CD4-positive, alpha-beta T cell treated with Interleukin-12 subunit alpha and Interleukin-12 subunit beta, for 1 hour (primary cell): ENCODE data around the gene PFKFB3.
"Not testable (repeated sequence)": the region's sequence is repeated elsewhere in the genome, so short reads cannot be mapped to it uniquely, and the experiment has no call there.

Experiments used
- DNase-seq: peaks from one replicate; pipeline ENCODE4 v3.0.0-alpha.2; 2020

Gene PFKFB3

DNA sequence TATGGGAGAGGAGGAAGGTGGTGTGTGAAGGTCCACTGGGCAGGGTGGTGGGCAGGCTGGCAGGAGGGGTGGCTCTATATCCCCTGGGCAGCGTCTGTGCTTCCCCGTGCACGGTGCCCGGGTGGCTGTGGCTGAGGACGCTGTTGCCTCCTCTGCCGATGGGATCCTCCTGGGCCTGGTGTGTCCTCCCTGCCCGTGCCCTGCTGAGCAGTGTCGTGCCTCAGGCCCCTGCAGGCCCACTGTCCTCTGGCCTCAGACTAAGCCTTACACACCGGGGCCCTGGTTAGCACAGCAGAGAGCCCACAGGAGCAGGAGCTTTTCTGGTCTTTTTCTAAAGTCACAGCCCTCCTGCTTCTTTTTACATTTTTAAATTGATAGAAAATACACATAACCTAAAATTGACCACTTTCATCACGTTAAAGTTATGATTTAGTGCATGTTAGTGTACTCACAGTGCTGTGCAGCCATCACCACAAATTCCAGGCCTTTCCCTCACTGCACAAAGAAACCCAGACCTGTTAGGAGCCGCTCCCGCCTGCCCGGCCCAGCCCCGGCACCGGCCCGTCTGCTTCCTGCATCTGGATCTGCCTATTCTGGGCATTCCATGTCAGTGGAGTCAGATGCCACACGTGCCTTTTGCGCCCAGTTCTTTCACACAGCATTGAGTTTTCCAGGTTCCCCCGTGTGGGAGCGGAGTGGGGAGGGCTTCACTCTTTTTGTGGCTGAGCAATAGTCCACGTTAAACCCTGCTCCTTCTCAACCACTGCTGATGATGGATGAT is 19.4 kb downstream of the PFKFB3 start:
- no peak for DNase-seq

GRCh38 chr10:6222755-6223154 is 20.0 kb downstream of the PFKFB3 start:
- no peak for DNase-seq

DNA sequence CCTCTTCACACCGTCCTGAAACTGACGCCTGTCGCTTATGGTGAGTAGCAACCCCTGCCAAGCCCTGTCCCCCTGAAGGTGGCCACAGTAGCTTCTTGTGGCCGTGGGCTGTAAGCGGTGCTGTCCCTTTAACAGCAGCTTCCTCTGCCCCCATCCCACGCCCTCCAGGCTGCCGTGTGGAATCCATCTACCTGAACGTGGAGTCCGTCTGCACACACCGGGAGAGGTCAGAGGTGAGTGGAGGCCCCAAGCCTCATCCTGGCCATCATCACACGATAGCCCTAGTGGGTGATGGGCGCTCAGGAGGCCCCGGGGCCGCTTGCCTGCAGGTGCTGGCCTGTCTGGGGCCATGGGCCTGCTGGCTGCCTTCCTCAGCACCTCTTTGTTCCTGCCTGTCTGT is 21.2 kb downstream of the PFKFB3 start:
- no peak for DNase-seq

DNA sequence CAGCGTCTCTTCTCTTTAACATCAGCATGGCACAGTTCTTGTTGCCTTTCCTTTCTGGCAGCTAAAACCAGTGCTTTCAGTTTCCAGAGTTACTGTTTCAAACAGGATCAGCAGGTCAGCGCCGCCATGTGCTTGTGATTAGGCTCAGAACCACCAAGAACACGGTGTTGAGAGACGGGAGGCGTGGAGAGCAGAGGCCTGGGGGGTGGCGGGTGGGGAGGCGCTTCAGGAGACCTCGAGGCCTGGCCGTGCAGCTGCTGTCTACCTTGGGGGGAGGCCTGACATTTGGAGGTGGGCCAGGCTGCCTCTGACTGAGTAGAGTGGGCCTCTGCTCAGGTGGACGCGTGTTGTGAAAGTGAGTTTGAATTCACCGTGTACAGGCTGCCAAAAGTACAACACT is 22.0 kb downstream of the PFKFB3 start:
- no peak for DNase-seq

- DNase-seq: no peak
These were observed 22.6 kb downstream of the PFKFB3 start for GRCh38 chr10:6225263-6225814.

DNA sequence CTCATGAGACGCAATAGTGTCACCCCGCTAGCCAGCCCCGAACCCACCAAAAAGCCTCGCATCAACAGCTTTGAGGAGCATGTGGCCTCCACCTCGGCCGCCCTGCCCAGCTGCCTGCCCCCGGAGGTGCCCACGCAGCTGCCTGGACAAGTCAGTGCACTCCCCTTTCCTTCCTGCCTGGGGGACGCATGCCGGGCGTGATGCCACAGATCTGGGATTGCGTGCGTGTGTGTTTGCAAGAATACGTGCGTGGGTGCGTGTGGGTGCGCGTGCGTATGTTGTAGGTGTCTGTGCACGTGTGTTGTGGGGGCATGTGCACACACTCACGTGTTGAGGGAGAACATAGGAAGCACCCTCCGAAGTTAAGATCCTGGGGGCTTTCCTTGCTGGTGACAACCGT is 23.5 kb downstream of the PFKFB3 start:
- DNase-seq: no peak

DNA sequence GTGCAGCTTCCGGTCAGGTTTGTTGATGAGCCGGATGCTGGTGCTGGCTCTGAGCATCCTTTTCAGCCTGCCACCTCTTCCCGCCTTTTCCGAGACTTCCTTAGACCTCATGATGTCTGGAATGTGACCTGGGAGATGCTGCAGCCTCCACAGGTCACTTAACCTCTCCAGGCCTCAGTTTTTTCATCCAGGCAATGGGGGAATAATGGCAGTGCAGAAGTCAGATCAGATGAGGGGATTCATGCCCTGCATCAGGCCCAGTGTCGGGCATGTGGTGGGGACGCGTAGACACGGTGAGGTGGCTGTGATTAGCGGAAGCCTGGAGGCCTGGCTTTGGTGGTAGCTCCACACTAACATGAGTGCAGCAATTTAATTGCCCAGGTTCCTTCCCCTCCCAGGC is 24.6 kb downstream of the PFKFB3 start:
- DNase-seq: no peak

DNA sequence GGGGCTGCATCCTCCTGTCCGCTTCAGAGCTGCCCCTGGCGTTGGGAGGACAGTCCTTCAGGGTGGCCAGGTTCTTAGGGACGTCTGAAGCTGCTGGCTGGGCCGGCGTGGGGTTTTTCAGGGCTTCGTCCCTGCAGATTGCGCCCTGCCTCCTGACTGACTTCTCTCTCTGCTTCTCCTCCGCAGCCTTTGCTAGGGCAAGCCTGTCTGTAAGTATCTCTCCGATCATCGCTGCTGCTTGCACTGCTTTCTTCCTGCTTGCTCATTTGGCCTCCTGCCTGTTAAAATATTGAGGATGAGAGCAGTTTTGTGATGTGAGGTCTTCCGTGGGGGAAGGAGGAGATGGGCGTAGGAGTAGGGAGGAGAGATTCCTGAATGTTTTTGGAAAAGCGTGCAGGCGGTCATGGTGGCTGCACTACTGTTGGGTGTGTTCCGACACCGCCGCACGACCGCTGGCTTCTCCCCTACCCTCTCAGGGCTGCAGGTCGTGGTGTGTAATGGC is 25.3 kb downstream of the PFKFB3 start:
- DNase-seq: no peak

GRCh38 chr10:6228647-6229046 is 25.9 kb downstream of the PFKFB3 start:
- no peak for DNase-seq

- no peak for DNase-seq
These were observed 26.6 kb downstream of the PFKFB3 start for GRCh38 chr10:6229290-6229689.

- no peak for DNase-seq
These were observed 27.0 kb downstream of the PFKFB3 start for GRCh38 chr10:6229746-6230145.

DNA sequence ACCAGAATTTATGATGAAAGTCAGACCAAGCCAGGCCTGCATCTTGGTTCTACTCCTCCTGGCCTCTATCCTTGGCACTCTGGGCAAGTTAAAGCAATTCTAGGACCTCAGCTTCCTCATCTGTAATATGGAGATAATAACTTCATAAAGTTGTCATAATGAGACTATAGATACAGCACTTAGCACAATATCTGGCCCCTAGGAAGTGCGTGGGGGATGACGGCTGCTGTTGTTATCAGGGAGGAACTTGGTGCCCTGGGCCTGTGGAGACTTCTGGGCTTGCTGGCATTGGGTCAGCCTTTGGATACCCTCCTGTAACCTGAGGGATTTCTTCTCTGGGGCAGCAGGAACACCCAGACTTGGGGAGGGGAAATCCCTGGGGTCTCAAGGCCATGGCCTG is 27.6 kb downstream of the PFKFB3 start:
- no peak for DNase-seq

DNA sequence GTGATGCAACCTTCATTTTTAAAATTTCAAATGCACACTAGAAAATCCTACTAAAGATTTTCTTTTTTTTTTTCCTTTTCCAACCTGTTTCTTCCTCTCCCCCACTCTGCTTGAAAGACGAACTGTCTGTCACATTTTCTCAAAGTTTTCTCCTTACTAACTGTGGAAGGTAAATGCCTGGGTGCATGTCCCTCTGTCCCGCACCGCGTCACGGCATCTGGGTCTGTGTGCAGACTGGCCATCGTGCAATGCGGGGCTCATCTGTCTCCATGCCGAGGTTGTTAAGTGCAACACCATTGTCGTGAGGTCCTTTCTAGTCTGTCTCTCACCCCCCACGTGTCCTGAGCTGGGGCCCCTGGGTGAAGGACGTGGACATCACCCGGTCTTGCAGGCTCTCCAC is 28.4 kb downstream of the PFKFB3 start:
- no peak for DNase-seq

DNA sequence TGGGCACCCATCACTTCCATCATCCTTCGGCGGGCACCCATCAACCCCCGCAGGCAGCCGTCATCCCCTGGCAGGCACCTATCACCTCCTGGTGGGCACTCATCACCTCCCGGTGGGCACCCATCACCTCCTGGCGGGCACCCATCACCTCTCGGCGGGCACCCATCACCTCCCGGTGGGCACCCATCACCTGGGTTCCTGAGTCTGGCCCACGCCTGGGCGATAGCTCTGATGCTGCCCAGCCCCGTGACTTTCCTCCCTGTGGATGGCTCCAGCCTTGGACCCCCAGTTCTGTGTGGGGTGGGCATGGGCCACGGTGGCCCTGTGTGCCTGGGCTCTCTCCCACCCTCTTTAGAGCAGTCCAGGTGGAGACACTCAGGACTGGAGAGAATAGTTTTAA is 29.0 kb downstream of the PFKFB3 start:
- DNase-seq: no peak

GRCh38 chr10:6232225-6232807 is 29.6 kb downstream of the PFKFB3 start:
- no peak for DNase-seq

GRCh38 chr10:6232846-6233724 is 30.4 kb downstream of the PFKFB3 start:
- no peak for DNase-seq

GRCh38 chr10:6233725-6234277 is 31.1 kb downstream of the PFKFB3 start:
- DNase-seq: no peak

- no peak for DNase-seq
These were observed 31.6 kb downstream of the PFKFB3 start for GRCh38 chr10:6234371-6234770.

GRCh38 chr10:6236349-6237198 is 33.8 kb downstream of the PFKFB3 start:
- DNase-seq: no peak

DNA sequence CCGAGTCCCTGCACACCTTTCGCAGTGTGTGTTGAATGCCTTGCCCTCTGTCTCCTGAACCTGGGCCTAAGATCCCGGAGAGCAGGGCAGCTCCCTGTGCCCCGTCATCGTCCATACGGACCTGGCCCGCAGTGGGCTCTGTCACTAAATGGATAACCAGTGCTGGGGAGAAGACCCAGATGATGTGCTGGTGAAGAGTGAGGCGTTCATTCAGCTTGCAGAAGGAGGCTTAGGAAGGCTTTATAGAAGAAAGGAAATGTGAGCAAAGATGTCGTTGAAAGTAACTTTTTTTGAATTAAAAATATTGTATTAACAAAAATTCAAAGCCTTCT is 34.4 kb downstream of the PFKFB3 start:
- DNase-seq: no peak

- not testable (repeated sequence) for DNase-seq
These were observed 36.0 kb downstream of the PFKFB3 start for GRCh38 chr10:6238587-6239212.
